Endothelial cell of umbilical vein (primary cell): ENCODE results near the gene DNMT1. TPM values are rescaled to one million over a fixed set of nuclear protein-coding genes. Genes with fewer than 3 reads are reported as not detected.

ENCODE experiments used
- BruUV-seq: library from RNA; stranded (reverse); fragments of 400-500 nt; replicated peaks from 2 replicates; lab custom pipeline; 2021; lab: Mats Ljungman, UMichigan
- CTCF ChIA-PET: fragments of 300-600, 350-600 bp; sonication (Branson Sonifier 250); formaldehyde crosslinking; loops from one replicate; lab custom pipeline; 2021; ENCODE audit warnings: antibody characterized with exemption, inconsistent platforms; lab: Charles Lee
- POLR2A ChIA-PET: fragments of 300-600, 350-600 bp; sonication (Branson Sonifier 250); formaldehyde crosslinking; loops from one replicate; lab custom pipeline; 2021; ENCODE audit warnings: antibody characterized with exemption, inconsistent platforms; lab: Charles Lee
- DNase-seq: peaks from one replicate; pipeline ENCODE4 v3.0.0-alpha.2; 2011; ENCODE audit warnings: low read depth, low spot score
- FAIRE-seq: peaks from 2 replicates; lab custom pipeline; 2011; peaks lifted over from hg19 to GRCh38; lab: Jason Lieb, UNC
- H2AFZ ChIP-seq: 2 replicates; pipeline ENCODE4 v1.6.0; 2012; ENCODE audit warnings: low read depth, low read length, control low read depth, inconsistent platforms
- H3K27ac ChIP-seq: 2 replicates; pipeline ENCODE4 v1.5.1; 2011; ENCODE audit warnings: low read depth, mild to moderate bottlenecking, control low read depth, low read length, moderate library complexity; ENCODE audit not compliant: insufficient read depth
- H3K27me3 ChIP-seq, 2 experiments: 2 replicates each; pipeline versions ENCODE4 v1.6.0 to v1.6.1; 2011; ENCODE audit warnings: low read length in 2 of 2, mixed read lengths in 1 of 2; ENCODE audit not compliant: control insufficient read depth in 2 of 2, insufficient read depth in 2 of 2
- H3K36me3 ChIP-seq, 2 experiments: 2 replicates in 1 of 2; 3 replicates in 1 of 2; pipeline ENCODE4 v1.5.1; 2011; ENCODE audit warnings: low read length in 2 of 2, mild to moderate bottlenecking in 1 of 2, moderate library complexity in 1 of 2; ENCODE audit not compliant: control insufficient read depth in 2 of 2, insufficient read depth in 2 of 2; ENCODE audit errors: extremely low read depth in 1 of 2
- H3K4me1 ChIP-seq: 3 replicates; pipeline ENCODE4 v1.5.1; 2011; ENCODE audit warnings: mild to moderate bottlenecking, low read length; ENCODE audit not compliant: control insufficient read depth, insufficient read depth; ENCODE audit errors: extremely low read depth
- H3K4me2 ChIP-seq: 2 replicates; pipeline ENCODE4 v1.6.1; 2011; ENCODE audit warnings: low read length, control low read depth, mixed read lengths; ENCODE audit not compliant: insufficient read depth
- H3K4me3 ChIP-seq, 3 experiments: fragments of 200-600 bp in 1 of 3; sonication (generic), shearing (Covaris generic) in 1 of 3; replicated peaks in 1 of 3; 2 replicates each; pipeline ENCODE4 v1.5.1; 2011 to 2016; ENCODE audit warnings: control low read depth in 3 of 3, low read length in 3 of 3, mild to moderate bottlenecking in 2 of 3, inconsistent platforms in 1 of 3, low read depth in 1 of 3, moderate library complexity in 1 of 3; ENCODE audit not compliant: insufficient read depth in 1 of 3
- H3K79me2 ChIP-seq: 2 replicates; pipeline ENCODE4 v1.6.0; 2012; ENCODE audit warnings: low read length, inconsistent platforms; ENCODE audit not compliant: control insufficient read depth, insufficient read depth
- H3K9ac ChIP-seq: replicated peaks from 2 replicates; pipeline ENCODE3; 2011; ENCODE audit warnings: low read length, control low read depth; ENCODE audit not compliant: insufficient read depth; ENCODE audit errors: extremely low read depth
- H3K9me1 ChIP-seq: replicated peaks from 3 replicates; pipeline ENCODE4 v1.6.0; 2011; ENCODE audit warnings: mild to moderate bottlenecking, low read length; ENCODE audit not compliant: control insufficient read depth, insufficient read depth; ENCODE audit errors: extremely low read depth
- H3K9me3 ChIP-seq: replicated peaks from 2 replicates; pipeline ENCODE4 v1.5.1; 2012; ENCODE audit warnings: low read length, inconsistent platforms; ENCODE audit not compliant: control insufficient read depth, insufficient read depth
- H4K20me1 ChIP-seq: replicated peaks from 2 replicates; pipeline ENCODE3; 2011; ENCODE audit warnings: mild to moderate bottlenecking, low read length; ENCODE audit not compliant: control insufficient read depth, insufficient read depth; ENCODE audit errors: extremely low read depth
- CTCF ChIP-seq, 2 donors: IDR thresholded peaks; 1 replicate in 1 of 2; 2 replicates in 1 of 2; pipeline ENCODE4 v1.5.1; 2011; ENCODE audit warnings: low read length in 2 of 2, mild to moderate bottlenecking in 2 of 2, moderate library complexity in 2 of 2, control low read depth in 1 of 2, inconsistent platforms in 1 of 2, low read depth in 1 of 2; ENCODE audit not compliant: insufficient read depth in 1 of 2; ENCODE audit errors: extremely low read depth in 1 of 2
- EZH2 ChIP-seq: IDR thresholded peaks from 2 replicates; pipeline ENCODE4 v1.6.1; 2012; ENCODE audit warnings: borderline replicate concordance, low read depth, mild to moderate bottlenecking, moderate library complexity, low read length, inconsistent platforms; ENCODE audit not compliant: severe bottlenecking
- FOS ChIP-seq: IDR thresholded peaks from 2 replicates; pipeline ENCODE4 v1.6.1; 2011; ENCODE audit warnings: mild to moderate bottlenecking, low read length, moderate library complexity, borderline replicate concordance; ENCODE audit not compliant: insufficient read depth
- GATA2 ChIP-seq: IDR thresholded peaks from 2 replicates; pipeline ENCODE4 v1.7.0; 2011; ENCODE audit warnings: low read depth, mild to moderate bottlenecking, moderate library complexity, mixed read lengths, low read length; ENCODE audit not compliant: insufficient read length, insufficient read depth
- JUN ChIP-seq: IDR thresholded peaks from 2 replicates; pipeline ENCODE4 v1.6.1; 2011; ENCODE audit warnings: borderline replicate concordance, low read depth; ENCODE audit not compliant: insufficient read length, insufficient read depth
- MAX ChIP-seq: IDR thresholded peaks from 2 replicates; pipeline ENCODE4 v1.6.1; 2011; ENCODE audit not compliant: insufficient read depth, insufficient read length
- MYC ChIP-seq: IDR thresholded peaks from one replicate; pipeline ENCODE4 v1.6.1; 2011; ENCODE audit warnings: mild to moderate bottlenecking, low read depth, low read length
- POLR2A ChIP-seq: IDR thresholded peaks from 2 replicates; pipeline ENCODE4 v1.6.1; 2012; ENCODE audit warnings: low read depth, mild to moderate bottlenecking, control low read depth, low read length
- POLR2AphosphoS5 ChIP-seq: IDR thresholded peaks from 2 replicates; pipeline ENCODE4 v1.6.1; 2012; ENCODE audit warnings: low read depth, mild to moderate bottlenecking, control low read depth, low read length, moderate library complexity; ENCODE audit not compliant: insufficient read depth
- dilution Hi-C: fragments of 300-500 bp; cut with MboI; formaldehyde crosslinking; loops from one replicate; pipeline ENCODE4 v1.15.0; 2019; ENCODE audit warnings: low sequenced_read_pairs; ENCODE audit not compliant: extremely low pct_ligation_motif_present
- intact Hi-C: fragments of 100-400 bp; cut with micrococcal nuclease; formaldehyde crosslinking; loops from one replicate; pipeline ENCODE4 v1.10.0; 2022
- polyA plus RNA-seq, 4 experiments: library from polyadenylated mRNA; depleted of rRNA in 3 of 4; stranded (reverse) in 3 of 4; unstranded in 1 of 4; fragments of >200 nt; gene quantifications; 2 replicates each; pipeline versions ENCODE4 v1.2.1 to v1.2.3, GENCODE V29; 2011 to 2012; ENCODE audit warnings: missing spikeins in 1 of 4
- total RNA-seq: library from RNA; stranded (reverse); gene quantifications from 2 replicates; pipeline ENCODE4 v1.2.3, GENCODE V29; 2021

The DNMT1 gene
- total and polyA plus RNA-seq, 2 donors (not counting 3 experiments of a cell fraction or from before 2014, with no cell fraction given), result 53.4 to 165 TPM

GRCh38 chr19:10102787-10103236, 91.9 kb downstream of the DNMT1 start:
- TF ChIP-seq MAX (no peak), MYC (no peak), GATA2 (no peak), CTCF (IDR thresholded peaks at IDR 0.05; ENCODE audit: extremely low read depth in 1 of 2, insufficient read depth in 1 of 2, low read depth in 1 of 2, low read length in 2 of 2) (no peak), POLR2A (no peak), FOS (no peak), JUN (no peak), POLR2AphosphoS5 (no peak), EZH2 (no peak)
- Histone ChIP-seq H3K27ac (no peak overlapping the region), H3K9me3 (no peaks in the 10 kb centered on the region), H4K20me1 (no peaks in the 10 kb centered on the region), H3K79me2 (peaks cover 16% of the 10 kb centered on the region), H3K4me2 (no peak overlapping the region), H3K36me3 (peaks cover 0 to 5% of the 10 kb centered on the region in 2 experiments), H3K9me1 (no peaks in the 10 kb centered on the region), H3K4me3 (no peak overlapping the region), H3K9ac (no peak overlapping the region), H3K4me1 (peaks cover 9% of the 10 kb centered on the region), H3K27me3 (peaks cover 0 to 3% of the 10 kb centered on the region in 2 experiments), H2AFZ (no peak overlapping the region)
- no peak for DNase-seq
- POLR2A ChIA-PET, result no interaction called here
- dilution Hi-C loops (no loop called here), intact Hi-C loops (loop anchor here (10.0 kb wide), 1 partner anchor 92 kb away; the partner anchor contains the start of gene DNMT1)
- CTCF ChIA-PET, result interaction anchor here (1.2 kb wide), 1 partner anchor 10 kb away, joined by 3 read pairs; no protein-coding TSS in a partner anchor
- no peak for FAIRE-seq
- BruUV-seq, result no TSS peak
